ENCODE data around the gene SFTPA2.
"Not testable (repeated sequence)": the region's sequence is repeated elsewhere in the genome, so short reads cannot be mapped to it uniquely, and the experiment has no call there.

DNA sequence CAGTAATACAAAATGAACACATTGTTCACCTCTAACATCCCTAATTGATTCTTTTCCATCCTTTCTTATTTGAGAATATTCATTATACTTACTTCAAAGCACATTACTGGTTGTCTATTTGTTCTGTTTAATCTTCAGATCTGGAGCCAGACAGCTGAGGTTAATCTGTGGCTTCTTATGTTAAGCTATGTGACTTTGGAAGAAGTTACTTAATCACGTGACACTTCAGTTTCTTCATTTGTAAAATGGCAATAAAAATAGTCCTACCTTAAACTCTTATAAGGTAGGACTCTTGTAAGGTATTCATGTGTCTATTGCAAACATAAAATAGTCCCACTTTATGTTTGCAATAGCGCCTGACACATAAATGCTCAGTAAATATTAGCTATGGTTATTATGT lies 13.1 kb downstream of the SFTPA2 start:
- not testable (repeated sequence) for TF ChIP-seq POLR2A (IDR thresholded peaks at IDR 0.05; ENCODE audit: low read length); GATA1 (IDR thresholded peaks at IDR 0.05; ENCODE audit: low read depth, low read length)

All from erythroblast (primary cell).